Hematopoietic multipotent progenitor cell treated with erythropoietin and hydrocortisone succinate and interleukin-3 and kit ligand, for 6 days (in vitro differentiated cells): Measurements from ENCODE around the gene SNX12.

Source experiments
- DNase-seq: peaks from one replicate; pipeline ENCODE4 v3.0.0-alpha.2; 2015

Gene SNX12

GRCh38 chrX:71068044-71068918 lies at the start of gene SNX12:
SNX12 (minus strand) TSS chrX:71068334; CDS start chrX:71068306, 28 bp downstream.
- peak; percentile 93 for DNase-seq

- DNase-seq = no peak
Observed at GRCh38 chrX:71117358-71117757, 49.2 kb upstream of the SNX12 start.

- peak; percentile 18 for DNase-seq
Observed at GRCh38 chrX:71111921-71112431, 43.8 kb upstream of the SNX12 start.

GRCh38 chrX:71111141-71111843 lies 43.2 kb upstream of the SNX12 start, which contains the start of gene IL2RG:
IL2RG (minus strand) TSS chrX:71111577; CDS start chrX:71111539, 38 bp downstream.
- DNase-seq = peak; percentile 76

GRCh38 chrX:71109051-71109450 lies 40.9 kb upstream of the SNX12 start:
- peak; percentile 29 for DNase-seq

GRCh38 chrX:71107762-71108360 lies 39.7 kb upstream of the SNX12 start:
- DNase-seq = peak; percentile 82

GRCh38 chrX:71107245-71107644 lies 39.1 kb upstream of the SNX12 start:
- DNase-seq = no peak

- DNase-seq = peak; percentile 71
Observed at GRCh38 chrX:71106427-71106826, 38.3 kb upstream of the SNX12 start, which contains the start of gene CXorf65. CXorf65 (minus strand) TSS chrX:71106740; CDS start chrX:71106556, 184 bp downstream.

- DNase-seq = peak; percentile 13
Observed at GRCh38 chrX:71105628-71106027, 37.5 kb upstream of the SNX12 start.

GRCh38 chrX:71103110-71103983 lies 35.2 kb upstream of the SNX12 start:
- DNase-seq = peak; percentile 85

- DNase-seq = peak; percentile 41
Observed at GRCh38 chrX:71102292-71102691, 34.2 kb upstream of the SNX12 start.

- DNase-seq = peak; percentile 15
Observed at GRCh38 chrX:71100581-71101505, 32.7 kb upstream of the SNX12 start.

- no peak for DNase-seq
Observed at GRCh38 chrX:71099736-71100135, 31.6 kb upstream of the SNX12 start.

GRCh38 chrX:71098951-71099506 lies 30.9 kb upstream of the SNX12 start:
- no peak for DNase-seq

- peak; percentile 86 for DNase-seq
Observed at GRCh38 chrX:71098302-71098701, 30.2 kb upstream of the SNX12 start.

- no peak for DNase-seq
Observed at GRCh38 chrX:71096760-71097032, 28.6 kb upstream of the SNX12 start.

- DNase-seq = peak; percentile 66
Observed at GRCh38 chrX:71095981-71096759, 28.0 kb upstream of the SNX12 start.

GRCh38 chrX:71095555-71095980 lies 27.4 kb upstream of the SNX12 start, which contains the start of gene FOXO4:
FOXO4 (plus strand) TSS chrX:71095851; CDS start chrX:71096529, 678 bp downstream.
- DNase-seq = peak; percentile 93

GRCh38 chrX:71095033-71095432 lies 26.9 kb upstream of the SNX12 start:
- peak; percentile 52 for DNase-seq

- DNase-seq = peak; percentile 53
Observed at GRCh38 chrX:71091263-71091662, 23.1 kb upstream of the SNX12 start.
